SU-DHL-6 (cell line): ENCODE data around the gene TNFRSF9.
"Not testable (repeated sequence)": the region's sequence is repeated elsewhere in the genome, so short reads cannot be mapped to it uniquely, and the experiment has no call there.

Experiments
- CTCF ChIP-seq: fragments of 200-600 bp; sonication (generic); IDR thresholded peaks from one replicate; pipeline ENCODE4 v1.5.1; 2017; ENCODE audit warnings: antibody characterized with exemption, mild to moderate bottlenecking, low read length, moderate library complexity; ENCODE audit not compliant: insufficient read depth, poor library complexity, severe bottlenecking
- EZH2phosphoT487 ChIP-seq: fragments of 200-600 bp; sonication (generic), shearing (Covaris generic); conservative IDR thresholded peaks from 2 replicates; pipeline ENCODE4 v1.6.1; 2018; ENCODE audit warnings: mild to moderate bottlenecking, antibody characterized with exemption, low read length, moderate library complexity, mixed read lengths

- TF ChIP-seq CTCF, EZH2phosphoT487: not testable (repeated sequence)
Measured at GRCh38 chr1:7952791-7953190, 12.2 kb upstream of the TNFRSF9 start.
